PFSK-1 (cell line): Measurements from ENCODE around the gene DISP2.

ENCODE experiments used
- POLR2AphosphoS5 ChIP-seq: IDR thresholded peaks from 2 replicates; pipeline ENCODE4 v1.6.1; 2012; ENCODE audit warnings: low read depth, mild to moderate bottlenecking, control low read depth, low read length, moderate library complexity
- REST ChIP-seq, 2 experiments: IDR thresholded peaks; 2 replicates each; pipeline versions ENCODE4 v1.6.1 to v1.8.0; 2011 to 2012; ENCODE audit warnings: low read depth in 2 of 2, low read length in 2 of 2, control low read depth in 1 of 2, inconsistent platforms in 1 of 2, mild to moderate bottlenecking in 1 of 2, moderate library complexity in 1 of 2; ENCODE audit not compliant: insufficient read depth in 1 of 2

- no peak for TF ChIP-seq REST (IDR thresholded peaks at IDR 0.05; ENCODE audit: insufficient read depth in 1 of 2, low read depth in 2 of 2, low read length in 2 of 2)
- no peak for TF ChIP-seq POLR2AphosphoS5
These were observed 15.4 kb upstream of the DISP2 start for GRCh38 chr15:40342416-40343320.
